HG02588 (cell line): ENCODE data around the gene FBXO28.

ENCODE experiments used
- ATAC-seq: cut with Tn5 transposase; IDR thresholded peaks from one replicate; pipeline ENCODE4 v1.9.1; 2021; ENCODE audit warnings: mild to moderate bottlenecking, moderate library complexity; ENCODE audit not compliant: unreplicated experiment

FBXO28 gene

GRCh38 chr1:224095339-224095738 lies 18.6 kb upstream of the FBXO28 start:
- ATAC-seq, result no peak

- ATAC-seq, result no peak
Measured at GRCh38 chr1:224095867-224096266, 18.0 kb upstream of the FBXO28 start.

GRCh38 chr1:224096773-224097172 lies 17.1 kb upstream of the FBXO28 start:
- no peak for ATAC-seq

- ATAC-seq, result no peak
Measured at GRCh38 chr1:224098007-224098406, 15.9 kb upstream of the FBXO28 start.

GRCh38 chr1:224106568-224107281 lies 7.2 kb upstream of the FBXO28 start:
- peak; percentile 71 for ATAC-seq

GRCh38 chr1:224107282-224107625 lies 6.7 kb upstream of the FBXO28 start:
- ATAC-seq, result no peak

GRCh38 chr1:224108991-224109390 lies 4.9 kb upstream of the FBXO28 start:
- no peak for ATAC-seq

GRCh38 chr1:224109981-224110380 lies 3.9 kb upstream of the FBXO28 start:
- ATAC-seq, result no peak

- ATAC-seq, result no peak
Measured at GRCh38 chr1:224113005-224113404, 906 bp upstream of the FBXO28 start.

GRCh38 chr1:224113545-224113917 lies 380 bp upstream of the FBXO28 start:
- ATAC-seq, result no peak

GRCh38 chr1:224114787-224115175 lies 870 bp downstream of the FBXO28 start:
- ATAC-seq, result no peak

GRCh38 chr1:224116131-224116530 lies 2.2 kb downstream of the FBXO28 start:
- ATAC-seq, result no peak

- ATAC-seq, result no peak
Measured at GRCh38 chr1:224118688-224119087, 4.8 kb downstream of the FBXO28 start.

GRCh38 chr1:224123136-224123535 lies 9.2 kb downstream of the FBXO28 start:
- no peak for ATAC-seq

GRCh38 chr1:224124220-224124619 lies 10.3 kb downstream of the FBXO28 start:
- no peak for ATAC-seq

- no peak for ATAC-seq
Measured at GRCh38 chr1:224127925-224128819, 14.3 kb downstream of the FBXO28 start.

GRCh38 chr1:224131253-224131652 lies 17.3 kb downstream of the FBXO28 start:
- no peak for ATAC-seq

- no peak for ATAC-seq
Measured at GRCh38 chr1:224132901-224133300, 19.0 kb downstream of the FBXO28 start.

GRCh38 chr1:224133741-224134299 lies 19.9 kb downstream of the FBXO28 start:
- no peak for ATAC-seq

- no peak for ATAC-seq
Measured at GRCh38 chr1:224137518-224137917, 23.6 kb downstream of the FBXO28 start.

GRCh38 chr1:224138198-224138597 lies 24.3 kb downstream of the FBXO28 start:
- no peak for ATAC-seq

GRCh38 chr1:224141693-224142092 lies 27.8 kb downstream of the FBXO28 start:
- no peak for ATAC-seq
